Endothelial cell of umbilical vein (primary cell): ENCODE data around the gene EFR3B. TPM values are rescaled to one million over a fixed set of nuclear protein-coding genes. Genes with fewer than 3 reads are reported as not detected.

ENCODE experiments used
- BruUV-seq: library from RNA; stranded (reverse); fragments of 400-500 nt; replicated peaks from 2 replicates; lab custom pipeline; 2021; lab: Mats Ljungman, UMichigan
- CTCF ChIA-PET: fragments of 300-600, 350-600 bp; sonication (Branson Sonifier 250); formaldehyde crosslinking; loops from one replicate; lab custom pipeline; 2021; ENCODE audit warnings: antibody characterized with exemption, inconsistent platforms; lab: Charles Lee
- POLR2A ChIA-PET: fragments of 300-600, 350-600 bp; sonication (Branson Sonifier 250); formaldehyde crosslinking; loops from one replicate; lab custom pipeline; 2021; ENCODE audit warnings: antibody characterized with exemption, inconsistent platforms; lab: Charles Lee
- DNase-seq: peaks from one replicate; pipeline ENCODE4 v3.0.0-alpha.2; 2011; ENCODE audit warnings: low read depth, low spot score
- FAIRE-seq: peaks from 2 replicates; lab custom pipeline; 2011; peaks lifted over from hg19 to GRCh38; lab: Jason Lieb, UNC
- H2AFZ ChIP-seq: 2 replicates; pipeline ENCODE4 v1.6.0; 2012; ENCODE audit warnings: low read depth, low read length, control low read depth, inconsistent platforms
- H3K27ac ChIP-seq: 2 replicates; pipeline ENCODE4 v1.5.1; 2011; ENCODE audit warnings: low read depth, mild to moderate bottlenecking, control low read depth, low read length, moderate library complexity; ENCODE audit not compliant: insufficient read depth
- H3K27me3 ChIP-seq, 2 experiments: 2 replicates each; pipeline versions ENCODE4 v1.6.0 to v1.6.1; 2011; ENCODE audit warnings: low read length in 2 of 2, mixed read lengths in 1 of 2; ENCODE audit not compliant: control insufficient read depth in 2 of 2, insufficient read depth in 2 of 2
- H3K36me3 ChIP-seq, 2 experiments: 2 replicates in 1 of 2; 3 replicates in 1 of 2; pipeline ENCODE4 v1.5.1; 2011; ENCODE audit warnings: low read length in 2 of 2, mild to moderate bottlenecking in 1 of 2, moderate library complexity in 1 of 2; ENCODE audit not compliant: control insufficient read depth in 2 of 2, insufficient read depth in 2 of 2; ENCODE audit errors: extremely low read depth in 1 of 2
- H3K4me1 ChIP-seq: 3 replicates; pipeline ENCODE4 v1.5.1; 2011; ENCODE audit warnings: mild to moderate bottlenecking, low read length; ENCODE audit not compliant: control insufficient read depth, insufficient read depth; ENCODE audit errors: extremely low read depth
- H3K4me2 ChIP-seq: 2 replicates; pipeline ENCODE4 v1.6.1; 2011; ENCODE audit warnings: low read length, control low read depth, mixed read lengths; ENCODE audit not compliant: insufficient read depth
- H3K4me3 ChIP-seq, 3 experiments: fragments of 200-600 bp in 1 of 3; sonication (generic), shearing (Covaris generic) in 1 of 3; replicated peaks in 1 of 3; 2 replicates each; pipeline ENCODE4 v1.5.1; 2011 to 2016; ENCODE audit warnings: control low read depth in 3 of 3, low read length in 3 of 3, mild to moderate bottlenecking in 2 of 3, inconsistent platforms in 1 of 3, low read depth in 1 of 3, moderate library complexity in 1 of 3; ENCODE audit not compliant: insufficient read depth in 1 of 3
- H3K79me2 ChIP-seq: 2 replicates; pipeline ENCODE4 v1.6.0; 2012; ENCODE audit warnings: low read length, inconsistent platforms; ENCODE audit not compliant: control insufficient read depth, insufficient read depth
- H3K9ac ChIP-seq: replicated peaks from 2 replicates; pipeline ENCODE3; 2011; ENCODE audit warnings: low read length, control low read depth; ENCODE audit not compliant: insufficient read depth; ENCODE audit errors: extremely low read depth
- H3K9me1 ChIP-seq: replicated peaks from 3 replicates; pipeline ENCODE4 v1.6.0; 2011; ENCODE audit warnings: mild to moderate bottlenecking, low read length; ENCODE audit not compliant: control insufficient read depth, insufficient read depth; ENCODE audit errors: extremely low read depth
- H3K9me3 ChIP-seq: replicated peaks from 2 replicates; pipeline ENCODE4 v1.5.1; 2012; ENCODE audit warnings: low read length, inconsistent platforms; ENCODE audit not compliant: control insufficient read depth, insufficient read depth
- H4K20me1 ChIP-seq: replicated peaks from 2 replicates; pipeline ENCODE3; 2011; ENCODE audit warnings: mild to moderate bottlenecking, low read length; ENCODE audit not compliant: control insufficient read depth, insufficient read depth; ENCODE audit errors: extremely low read depth
- CTCF ChIP-seq, 2 donors: IDR thresholded peaks; 1 replicate in 1 of 2; 2 replicates in 1 of 2; pipeline ENCODE4 v1.5.1; 2011; ENCODE audit warnings: low read length in 2 of 2, mild to moderate bottlenecking in 2 of 2, moderate library complexity in 2 of 2, control low read depth in 1 of 2, inconsistent platforms in 1 of 2, low read depth in 1 of 2; ENCODE audit not compliant: insufficient read depth in 1 of 2; ENCODE audit errors: extremely low read depth in 1 of 2
- EZH2 ChIP-seq: IDR thresholded peaks from 2 replicates; pipeline ENCODE4 v1.6.1; 2012; ENCODE audit warnings: borderline replicate concordance, low read depth, mild to moderate bottlenecking, moderate library complexity, low read length, inconsistent platforms; ENCODE audit not compliant: severe bottlenecking
- FOS ChIP-seq: IDR thresholded peaks from 2 replicates; pipeline ENCODE4 v1.6.1; 2011; ENCODE audit warnings: mild to moderate bottlenecking, low read length, moderate library complexity, borderline replicate concordance; ENCODE audit not compliant: insufficient read depth
- GATA2 ChIP-seq: IDR thresholded peaks from 2 replicates; pipeline ENCODE4 v1.7.0; 2011; ENCODE audit warnings: low read depth, mild to moderate bottlenecking, moderate library complexity, mixed read lengths, low read length; ENCODE audit not compliant: insufficient read length, insufficient read depth
- JUN ChIP-seq: IDR thresholded peaks from 2 replicates; pipeline ENCODE4 v1.6.1; 2011; ENCODE audit warnings: borderline replicate concordance, low read depth; ENCODE audit not compliant: insufficient read length, insufficient read depth
- MAX ChIP-seq: IDR thresholded peaks from 2 replicates; pipeline ENCODE4 v1.6.1; 2011; ENCODE audit not compliant: insufficient read depth, insufficient read length
- MYC ChIP-seq: IDR thresholded peaks from one replicate; pipeline ENCODE4 v1.6.1; 2011; ENCODE audit warnings: mild to moderate bottlenecking, low read depth, low read length
- POLR2A ChIP-seq: IDR thresholded peaks from 2 replicates; pipeline ENCODE4 v1.6.1; 2012; ENCODE audit warnings: low read depth, mild to moderate bottlenecking, control low read depth, low read length
- POLR2AphosphoS5 ChIP-seq: IDR thresholded peaks from 2 replicates; pipeline ENCODE4 v1.6.1; 2012; ENCODE audit warnings: low read depth, mild to moderate bottlenecking, control low read depth, low read length, moderate library complexity; ENCODE audit not compliant: insufficient read depth
- dilution Hi-C: fragments of 300-500 bp; cut with MboI; formaldehyde crosslinking; loops from one replicate; pipeline ENCODE4 v1.15.0; 2019; ENCODE audit warnings: low sequenced_read_pairs; ENCODE audit not compliant: extremely low pct_ligation_motif_present
- intact Hi-C: fragments of 100-400 bp; cut with micrococcal nuclease; formaldehyde crosslinking; loops from one replicate; pipeline ENCODE4 v1.10.0; 2022
- polyA plus RNA-seq, 4 experiments: library from polyadenylated mRNA; depleted of rRNA in 3 of 4; stranded (reverse) in 3 of 4; unstranded in 1 of 4; fragments of >200 nt; gene quantifications; 2 replicates each; pipeline versions ENCODE4 v1.2.1 to v1.2.3, GENCODE V29; 2011 to 2012; ENCODE audit warnings: missing spikeins in 1 of 4
- total RNA-seq: library from RNA; stranded (reverse); gene quantifications from 2 replicates; pipeline ENCODE4 v1.2.3, GENCODE V29; 2021

EFR3B gene
- total and polyA plus RNA-seq, 2 donors (not counting 3 experiments of a cell fraction or from before 2014, with no cell fraction given) = 0.15 to 0.77 TPM

- no peaks in the 10 kb centered on the region for H3K9me1 ChIP-seq
- dilution Hi-C loops (no loop called here), intact Hi-C loops (no loop called here)
- H3K27ac ChIP-seq = no peak overlapping the region
- no TSS peak for BruUV-seq
- no peaks in the 10 kb centered on the region for H3K27me3 ChIP-seq
- POLR2A ChIA-PET = no interaction called here
- peak overlapping the region; percentile 12 for H3K9ac ChIP-seq
- no peak for FAIRE-seq
- CTCF ChIA-PET = interaction anchor here (0.6 kb wide), 1 partner anchor 212 kb away, joined by 3 read pairs; no protein-coding TSS in a partner anchor
- H3K4me3 ChIP-seq = peak overlapping the region in 1 of 3 experiments; percentile 25
- no peaks in the 10 kb centered on the region for H3K4me1 ChIP-seq
- no peaks in the 10 kb centered on the region for H3K9me3 ChIP-seq
- no peak for TF ChIP-seq GATA2
- TF ChIP-seq EZH2 = no peak
- no peak for TF ChIP-seq MAX
- no peak for TF ChIP-seq POLR2A
- TF ChIP-seq MYC = no peak
- TF ChIP-seq FOS = no peak
- no peak for TF ChIP-seq CTCF (IDR thresholded peaks at IDR 0.05; ENCODE audit: extremely low read depth in 1 of 2, insufficient read depth in 1 of 2, low read depth in 1 of 2, low read length in 2 of 2)
- no peak for TF ChIP-seq POLR2AphosphoS5
- no peak for TF ChIP-seq JUN
- no peaks in the 10 kb centered on the region for H3K36me3 ChIP-seq
- no peaks in the 10 kb centered on the region for H4K20me1 ChIP-seq
- H2AFZ ChIP-seq = peak overlapping the region; percentile 84
- H3K79me2 ChIP-seq = no peaks in the 10 kb centered on the region
- H3K4me2 ChIP-seq = peak overlapping the region; percentile 40
- DNase-seq = peak; percentile 21
Measured at GRCh38 chr2:25204190-25204838, 162.4 kb downstream of the EFR3B start.
